K562 (cell line): Measurements from ENCODE around the gene FAF2. TPM values are rescaled to one million over a fixed set of nuclear protein-coding genes. Genes with fewer than 3 reads are reported as not detected.

Experiments used
- ADNP ChIP-seq: fragments of 200-800 bp; sonication (Bioruptor generic); IDR thresholded peaks from 2 replicates; pipeline ENCODE4 v1.6.1; 2016; ENCODE audit warnings: missing genetic modification characterization, missing compliant biosample characterization
- CHD1 ChIP-seq: fragments of 200-600 bp; sonication (generic); IDR thresholded peaks from one replicate; pipeline ENCODE4 v1.6.1; 2012; ENCODE audit warnings: mild to moderate bottlenecking, moderate library complexity, low read length, inconsistent platforms
- ELF2 ChIP-seq: fragments of 250-450 bp; sonication (Bioruptor Pico); IDR thresholded peaks from 2 replicates; pipeline ENCODE4 v1.5.0; 2021; ENCODE audit warnings: mild to moderate bottlenecking
- EP300 ChIP-seq: IDR thresholded peaks from 2 replicates; pipeline ENCODE4 v1.6.1; 2012; ENCODE audit warnings: low read length, improper control_type of control experiment
- ESRRA ChIP-seq: fragments of 450-650 bp; IDR thresholded peaks from 2 replicates; pipeline ENCODE4 v1.6.1; 2014; ENCODE audit warnings: low read depth, mild to moderate bottlenecking, moderate library complexity, borderline replicate concordance
- ESRRB ChIP-seq: fragments of 250-450 bp; sonication (Bioruptor Pico); IDR thresholded peaks from 2 replicates; pipeline ENCODE4 v1.5.0; 2020; ENCODE audit warnings: mild to moderate bottlenecking, moderate library complexity, borderline replicate concordance
- GATAD2A ChIP-seq: fragments of 450-650 bp; IDR thresholded peaks from 2 replicates; pipeline ENCODE4 v1.6.1; 2017
- JUND ChIP-seq, 2 experiments: IDR thresholded peaks; 2 replicates in 1 of 2; 3 replicates in 1 of 2; pipeline ENCODE4 v1.6.1; 2011; ENCODE audit warnings: borderline replicate concordance in 2 of 2, low read depth in 2 of 2, low read length in 2 of 2, improper control_type of control experiment in 1 of 2, missing biosample characterization in 1 of 2, missing genetic modification characterization in 1 of 2, missing genetic modification reagents in 1 of 2
- KDM1A ChIP-seq, 2 experiments: fragments of 450-650 bp; IDR thresholded peaks; 2 replicates each; pipeline ENCODE4 v1.6.1; 2016; ENCODE audit warnings: mild to moderate bottlenecking in 2 of 2
- KLF16 ChIP-seq: IDR thresholded peaks from 2 replicates; pipeline ENCODE4 v1.6.1; 2016; ENCODE audit warnings: antibody characterized with exemption
- MYBL2 ChIP-seq, 2 experiments: fragments of 450-650 bp in 1 of 2; sonication (generic) in 1 of 2; formaldehyde crosslinking in 1 of 2; IDR thresholded peaks; 2 replicates each; pipeline versions ENCODE4 v1.6.1 to v1.8.1; 2017 to 2022; ENCODE audit warnings: borderline replicate concordance in 1 of 2, inconsistent platforms in 1 of 2, low read depth in 1 of 2, mild to moderate bottlenecking in 1 of 2, missing genetic modification reagents in 1 of 2, moderate library complexity in 1 of 2
- PHB2 ChIP-seq: fragments of 450-650 bp; IDR thresholded peaks from 2 replicates; pipeline ENCODE4 v1.6.1; 2017; ENCODE audit warnings: low read depth
- POLR2B ChIP-seq: fragments of 450-650 bp; IDR thresholded peaks from 2 replicates; pipeline ENCODE4 v1.6.1; 2018; ENCODE audit warnings: low read depth; ENCODE audit not compliant: partially characterized antibody
- RBM39 ChIP-seq: fragments of 200-400 bp; formaldehyde crosslinking; optimal IDR thresholded peaks from 2 replicates; pipeline ENCODE3; 2018; ENCODE audit warnings: low read depth, low read length
- SAP30 ChIP-seq: fragments of 200-600 bp; sonication (generic); IDR thresholded peaks from 2 replicates; pipeline ENCODE4 v1.6.1; 2012; ENCODE audit warnings: borderline replicate concordance, low read depth, mild to moderate bottlenecking, moderate library complexity, low read length, control low read depth, inconsistent platforms; ENCODE audit not compliant: insufficient read depth, poor library complexity, severe bottlenecking
- SMAD4 ChIP-seq: fragments of 250-450 bp; sonication (Bioruptor Pico); conservative IDR thresholded peaks from 2 replicates; pipeline ENCODE4 v1.8.0; 2021; ENCODE audit warnings: inconsistent platforms, mild to moderate bottlenecking, moderate library complexity
- TAF1 ChIP-seq: IDR thresholded peaks from 2 replicates; pipeline ENCODE4 v1.6.1; 2011; ENCODE audit warnings: mild to moderate bottlenecking, low read length, moderate library complexity; ENCODE audit not compliant: insufficient read depth, control insufficient read depth, severe bottlenecking; ENCODE audit errors: extremely low read depth
- TAF7 ChIP-seq: fragments of 450-650 bp; IDR thresholded peaks from 2 replicates; pipeline ENCODE4 v1.6.1; 2016; ENCODE audit warnings: missing genetic modification characterization, missing compliant biosample characterization
- TCFL5 ChIP-seq: fragments of 250-450 bp; sonication (Bioruptor Pico); conservative IDR thresholded peaks from 2 replicates; pipeline ENCODE4 v1.6.1; 2021; ENCODE audit warnings: mild to moderate bottlenecking, moderate library complexity, matching md5 sums
- TEAD2 ChIP-seq: fragments of 450-650 bp; IDR thresholded peaks from 2 replicates; pipeline ENCODE4 v1.6.1; 2016; ENCODE audit warnings: missing genetic modification characterization, control low read depth, missing compliant biosample characterization
- ZBTB5 ChIP-seq: fragments of 450-650 bp; IDR thresholded peaks from 2 replicates; pipeline ENCODE4 v1.6.1; 2017; ENCODE audit warnings: antibody characterized with exemption
- ZNF583 ChIP-seq: fragments of 250-450 bp; sonication (Bioruptor Pico); IDR thresholded peaks from 2 replicates; pipeline ENCODE4 v1.4.0; 2020
- ZNF707 ChIP-seq: fragments of 250-450 bp; sonication (Bioruptor Pico); conservative IDR thresholded peaks from 2 replicates; pipeline ENCODE4 v1.8.0; 2022; ENCODE audit warnings: inconsistent platforms, mild to moderate bottlenecking, moderate library complexity
- ZNF76 ChIP-seq: fragments of 250-450 bp; sonication (Bioruptor Pico); IDR thresholded peaks from 2 replicates; pipeline ENCODE4 v1.4.0; 2020; ENCODE audit warnings: mild to moderate bottlenecking, moderate library complexity, borderline replicate concordance
- polyA plus RNA-seq, 8 experiments: library from polyadenylated mRNA; depleted of rRNA in 4 of 8; stranded (reverse) in 5 of 8; unstranded in 3 of 8; fragments of >200 nt; fragmentation: Nextera tagmentation in 2 of 8; fragmentation: Illumina TruSeq in 1 of 8; extraction: Ambion mirVana in 2 of 8; extraction: Trizol in 1 of 8; gene quantifications; 2 replicates each; pipeline versions ENCODE4 v1.2.1 to v1.2.3, GENCODE V29; 2011 to 2014; ENCODE audit warnings: inconsistent platforms in 1 of 8, missing spikeins in 1 of 8
- total RNA-seq, 7 experiments: library from RNA; depleted of rRNA in 6 of 7; stranded (reverse); fragments of >200 nt in 6 of 7; fragmentation: Illumina TruSeq in 2 of 7; extraction: Trizol in 2 of 7; gene quantifications; 2 replicates each; pipeline versions ENCODE4 v1.2.1 to v1.2.3, GENCODE V29; 2011 to 2021; ENCODE audit warnings: low replicate concordance in 1 of 7
- TF ChIP-seq, protein P1 (sequence below): fragments of 250-450 bp; sonication (Bioruptor Pico); IDR thresholded peaks from 2 replicates; pipeline ENCODE4 v1.4.0; 2020; ENCODE audit warnings: mild to moderate bottlenecking, moderate library complexity

The FAF2 gene
- total and polyA plus RNA-seq, 9 of the 15 experiments (the other 6 are each of a cell fraction or from before 2014, with no cell fraction given), result 25.0 to 44.6 (median 36.1) TPM

DNA sequence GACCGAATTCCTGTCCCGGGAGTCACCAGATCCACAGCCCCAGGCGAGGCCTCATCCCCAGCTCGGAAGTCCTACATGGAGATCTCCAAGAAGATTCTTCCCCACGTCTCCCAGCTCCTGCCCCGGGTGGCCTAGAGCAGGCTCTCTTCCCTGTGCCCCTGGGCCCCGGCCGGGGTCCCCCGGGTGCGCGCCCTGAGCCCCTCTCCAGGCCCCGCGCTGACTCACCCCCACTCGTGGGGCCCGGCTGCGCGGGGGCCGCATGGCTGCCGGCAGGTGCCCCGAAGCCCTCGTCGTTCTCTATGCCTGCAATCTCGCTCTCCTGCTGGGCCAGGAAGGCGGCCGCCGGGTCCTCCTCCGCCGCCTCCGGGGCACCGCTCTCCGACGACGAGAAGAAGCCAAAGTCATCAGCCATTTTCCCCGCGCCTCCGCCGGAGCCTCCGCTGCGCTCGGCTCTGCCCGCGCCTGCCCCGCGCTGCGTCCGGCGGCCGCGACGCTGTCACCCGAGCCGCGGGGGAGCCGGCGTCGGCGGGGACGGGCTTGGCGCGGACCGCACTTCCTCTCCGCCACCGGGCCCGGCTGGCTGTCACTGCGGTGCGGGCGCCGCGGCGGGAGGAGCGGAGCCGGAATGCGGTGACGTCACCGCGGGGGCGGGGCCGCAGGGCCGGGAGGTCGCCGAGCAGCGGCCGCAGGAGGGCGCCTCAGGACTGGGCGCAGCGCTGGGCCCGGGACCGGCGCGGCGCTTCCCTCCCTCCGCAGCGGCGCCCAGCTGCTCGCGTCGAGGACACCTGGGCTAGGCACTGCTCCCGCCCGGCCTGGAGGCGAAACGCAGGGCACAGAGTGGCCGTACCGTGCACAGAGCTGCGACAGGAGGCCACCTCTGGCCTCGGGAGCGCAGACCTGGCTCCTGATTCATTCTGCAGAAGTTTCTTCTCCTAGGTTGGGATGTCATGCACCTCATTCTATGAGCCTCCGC, 31.9 kb upstream of the FAF2 start, which contains the start of gene CLTB (continued):
- TF ChIP-seq GATAD2A, result no peak; the same call in 1 of the 2 replicates
- peak; percentile 84; the same call in 1 of the 2 replicates for TF ChIP-seq ESRRA
- TF ChIP-seq RBM39, result no peak
- peak; percentile 94 for TF ChIP-seq SMAD4 (CRISPR knock-in tag)
- no peak for TF ChIP-seq PHB2
- TF ChIP-seq CHD1, result peak; percentile 75
- TF ChIP-seq POLR2B, result no peak
- TF ChIP-seq ZBTB5, result no peak
- no peak for TF ChIP-seq ELF2 (CRISPR knock-in tag)
- TF ChIP-seq ZNF583 (CRISPR knock-in tag), result no peak
- TF ChIP-seq ADNP, result no peak
- TF ChIP-seq TAF7 (tag), result no peak
- peak; percentile 65 for TF ChIP-seq SAP30
- TF ChIP-seq ZNF707 (CRISPR knock-in tag), result no peak
- peak; percentile 82 for TF ChIP-seq TAF1
- TF ChIP-seq, protein P1, sequence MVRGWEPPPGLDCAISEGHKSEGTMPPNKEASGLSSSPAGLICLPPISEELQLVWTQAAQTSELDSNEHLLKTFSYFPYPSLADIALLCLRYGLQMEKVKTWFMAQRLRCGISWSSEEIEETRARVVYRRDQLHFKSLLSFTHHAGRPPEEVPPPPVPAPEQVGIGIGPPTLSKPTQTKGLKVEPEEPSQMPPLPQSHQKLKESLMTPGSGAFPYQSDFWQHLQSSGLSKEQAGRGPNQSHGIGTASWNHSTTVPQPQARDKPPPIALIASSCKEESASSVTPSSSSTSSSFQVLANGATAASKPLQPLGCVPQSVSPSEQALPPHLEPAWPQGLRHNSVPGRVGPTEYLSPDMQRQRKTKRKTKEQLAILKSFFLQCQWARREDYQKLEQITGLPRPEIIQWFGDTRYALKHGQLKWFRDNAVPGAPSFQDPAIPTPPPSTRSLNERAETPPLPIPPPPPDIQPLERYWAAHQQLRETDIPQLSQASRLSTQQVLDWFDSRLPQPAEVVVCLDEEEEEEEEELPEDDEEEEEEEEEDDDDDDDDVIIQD (CRISPR knock-in tag), result no peak
- no peak for TF ChIP-seq ZNF76
- no peak for TF ChIP-seq ESRRB (CRISPR knock-in tag)
- TF ChIP-seq KDM1A (IDR thresholded peaks at IDR 0.05), result no peak
- no peak for TF ChIP-seq TCFL5 (CRISPR knock-in tag)
- TF ChIP-seq TEAD2 (tag), result no peak
- TF ChIP-seq EP300, result no peak
- peak; percentile 95 for TF ChIP-seq JUND (IDR thresholded peaks at IDR 0.05; ENCODE audit: borderline replicate concordance, low read depth, low read length)
- TF ChIP-seq JUND (tag; IDR thresholded peaks at IDR 0.05; ENCODE audit: borderline replicate concordance, low read depth, low read length), result peak; percentile 75; the same call in 1 of the 3 replicates
- no peak for TF ChIP-seq KLF16
- TF ChIP-seq MYBL2 (IDR thresholded peaks at IDR 0.05; ENCODE audit: low read depth), result no peak
- no peak for TF ChIP-seq MYBL2 (CRISPR knock-in tag; IDR thresholded peaks at IDR 0.05; ENCODE audit: borderline replicate concordance)
